IMR-90 (cell line): ENCODE measurements around the gene ST6GALNAC4. TPM values are rescaled to one million over a fixed set of nuclear protein-coding genes. Genes with fewer than 3 reads are reported as not detected.

ENCODE experiments used
- ATAC-seq: fragments of 200-7000 bp; cut with Tn5 transposase; 2 replicates; pipeline ENCODE4 v1.9.1; 2020; ENCODE audit warnings: low read depth, mild to moderate bottlenecking, moderate library complexity
- BruUV-seq: library from RNA; stranded (reverse); fragments of 400-500 nt; replicated peaks from 2 replicates; lab custom pipeline; 2021; lab: Mats Ljungman, UMichigan
- CTCF ChIA-PET: fragments of 300-600 bp; formaldehyde crosslinking; extraction: SDS; loops from one replicate; lab custom pipeline; 2021; ENCODE audit warnings: antibody characterized with exemption; lab: Yijun Ruan, JAX
- POLR2A ChIA-PET: fragments of 300-600 bp; sonication (Branson Sonifier 250); formaldehyde crosslinking; loops from one replicate; lab custom pipeline; 2022; ENCODE audit warnings: antibody characterized with exemption; ENCODE audit not compliant: unreplicated experiment; lab: Charles Lee
- DNase-seq: peaks from one replicate; pipeline ENCODE4 v3.0.0; 2013
- H2AFZ ChIP-seq: replicated peaks from 2 replicates; pipeline ENCODE3; 2013; ENCODE audit warnings: low read length, mild to moderate bottlenecking; ENCODE audit not compliant: poor library complexity
- H2AK5ac ChIP-seq: 2 replicates; pipeline ENCODE4 v1.6.1; 2013; ENCODE audit warnings: low read depth, low read length, inconsistent platforms
- H2AK9ac ChIP-seq: replicated peaks from 2 replicates; pipeline ENCODE3; 2013; ENCODE audit warnings: mild to moderate bottlenecking, low read depth, low read length, moderate library complexity; ENCODE audit not compliant: poor library complexity
- H2BK120ac ChIP-seq: 2 replicates; pipeline ENCODE4 v1.6.1; 2013; ENCODE audit warnings: low read depth, low read length, inconsistent platforms
- H2BK15ac ChIP-seq: 3 replicates; pipeline ENCODE4 v1.6.1; 2013; ENCODE audit warnings: low read depth, low read length, inconsistent platforms
- H2BK20ac ChIP-seq: 2 replicates; pipeline ENCODE4 v1.6.1; 2013; ENCODE audit warnings: low read depth, mild to moderate bottlenecking, inconsistent platforms, low read length, moderate library complexity
- H2BK5ac ChIP-seq: 2 replicates; pipeline ENCODE4 v1.6.1; 2013; ENCODE audit warnings: mild to moderate bottlenecking, low read depth, low read length, inconsistent platforms; ENCODE audit not compliant: poor library complexity, severe bottlenecking
- H3K14ac ChIP-seq: replicated peaks from 2 replicates; pipeline ENCODE4 v1.6.1; 2013; ENCODE audit warnings: low read depth, low read length, inconsistent platforms
- H3K18ac ChIP-seq: 2 replicates; pipeline ENCODE4 v1.6.1; 2013; ENCODE audit warnings: low read depth, low read length, control low read depth
- H3K23ac ChIP-seq: 2 replicates; pipeline ENCODE4 v1.6.1; 2013; ENCODE audit warnings: low read depth, low read length, inconsistent platforms
- H3K27ac ChIP-seq: 2 replicates; pipeline ENCODE4 v1.5.1; 2013; ENCODE audit warnings: mild to moderate bottlenecking, control low read depth, low read length; ENCODE audit not compliant: insufficient read depth
- H3K27me3 ChIP-seq: 2 replicates; pipeline ENCODE4 v1.6.1; 2013; ENCODE audit warnings: low read length; ENCODE audit not compliant: control insufficient read depth, insufficient read depth
- H3K36me3 ChIP-seq: 2 replicates; pipeline ENCODE4 v1.6.1; 2013; ENCODE audit warnings: low read length, mixed read lengths; ENCODE audit not compliant: control insufficient read depth, insufficient read depth
- H3K4ac ChIP-seq: 2 replicates; pipeline ENCODE4 v1.6.1; 2013; ENCODE audit warnings: low read depth, low read length, inconsistent platforms
- H3K4me1 ChIP-seq: 2 replicates; pipeline ENCODE4 v1.6.1; 2013; ENCODE audit warnings: low read length, mixed read lengths; ENCODE audit not compliant: control insufficient read depth, insufficient read depth
- H3K4me2 ChIP-seq: 2 replicates; pipeline ENCODE4 v1.6.1; 2013; ENCODE audit warnings: low read depth, mild to moderate bottlenecking, control low read depth, low read length, moderate library complexity
- H3K4me3 ChIP-seq: 2 replicates; pipeline ENCODE4 v1.5.1; 2013; ENCODE audit warnings: low read depth, mild to moderate bottlenecking, control low read depth, low read length, moderate library complexity; ENCODE audit not compliant: insufficient read depth
- H3K56ac ChIP-seq: 2 replicates; pipeline ENCODE4 v1.6.1; 2013; ENCODE audit warnings: low read length, inconsistent platforms; ENCODE audit not compliant: insufficient read depth; ENCODE audit errors: extremely low read depth
- H3K79me1 ChIP-seq, 2 experiments: 2 replicates each; pipeline ENCODE4 v1.6.1; 2013; ENCODE audit warnings: low read length in 2 of 2, inconsistent platforms in 1 of 2, low read depth in 1 of 2
- H3K9ac ChIP-seq: 2 replicates; pipeline ENCODE4 v1.6.1; 2013; ENCODE audit warnings: low read depth, low read length, control low read depth
- H3K9me1 ChIP-seq: 2 replicates; pipeline ENCODE4 v1.6.1; 2013; ENCODE audit warnings: low read length, inconsistent platforms; ENCODE audit not compliant: insufficient read depth
- H3K9me3 ChIP-seq: 2 replicates; pipeline ENCODE4 v1.6.1; 2013; ENCODE audit warnings: low read length; ENCODE audit not compliant: control insufficient read depth, insufficient read depth
- H4K20me1 ChIP-seq: 2 replicates; pipeline ENCODE4 v1.6.1; 2013; ENCODE audit warnings: low read length, inconsistent platforms; ENCODE audit not compliant: insufficient read depth
- H4K5ac ChIP-seq: 2 replicates; pipeline ENCODE4 v1.6.1; 2013; ENCODE audit warnings: mild to moderate bottlenecking, low read depth, low read length, control low read depth
- H4K8ac ChIP-seq, 2 experiments: 2 replicates each; pipeline ENCODE4 v1.6.1; 2013; ENCODE audit warnings: low read depth in 2 of 2, low read length in 2 of 2, control low read depth in 1 of 2, inconsistent platforms in 1 of 2
- H4K91ac ChIP-seq: 2 replicates; pipeline ENCODE4 v1.6.1; 2013; ENCODE audit warnings: low read depth, low read length, inconsistent platforms; ENCODE audit not compliant: insufficient read depth
- BHLHE40 ChIP-seq: fragments of 150-350 bp; IDR thresholded peaks from 2 replicates; pipeline ENCODE4 v1.6.1; 2016; ENCODE audit warnings: mild to moderate bottlenecking, low read depth, low read length
- CEBPB ChIP-seq: IDR thresholded peaks from 2 replicates; pipeline ENCODE4 v1.6.1; 2012; ENCODE audit warnings: low read depth, low read length, improper control_type of control experiment
- CHD1 ChIP-seq: IDR thresholded peaks from 2 replicates; pipeline ENCODE4 v1.6.1; 2012; ENCODE audit warnings: low read depth, low read length, improper control_type of control experiment
- FOS ChIP-seq: fragments of 150-350 bp; IDR thresholded peaks from 2 replicates; pipeline ENCODE4 v1.6.1; 2016; ENCODE audit warnings: low read depth, low read length
- MAFK ChIP-seq: IDR thresholded peaks from 2 replicates; pipeline ENCODE4 v1.6.1; 2012; ENCODE audit warnings: low read depth, low read length, improper control_type of control experiment
- MXI1 ChIP-seq: IDR thresholded peaks from 2 replicates; pipeline ENCODE4 v1.6.1; 2012; ENCODE audit warnings: low read depth, mild to moderate bottlenecking, low read length, moderate library complexity, borderline replicate concordance
- NFE2L2 ChIP-seq: fragments of 150-350 bp; IDR thresholded peaks from 2 replicates; pipeline ENCODE4 v1.6.1; 2016; ENCODE audit warnings: low read depth, mild to moderate bottlenecking, low read length
- POLR2A ChIP-seq: IDR thresholded peaks from 2 replicates; pipeline ENCODE4 v1.6.1; 2012; ENCODE audit warnings: mild to moderate bottlenecking, low read depth, low read length
- RAD21 ChIP-seq: IDR thresholded peaks from 2 replicates; pipeline ENCODE4 v1.6.1; 2012; ENCODE audit warnings: low read length, improper control_type of control experiment
- RCOR1 ChIP-seq: IDR thresholded peaks from 2 replicates; pipeline ENCODE4 v1.6.1; 2012; ENCODE audit warnings: mild to moderate bottlenecking, low read length, improper control_type of control experiment; ENCODE audit not compliant: insufficient replicate concordance
- WGBS, 2 experiments: methylation state at CpG; one replicate each; pipeline versions ENCODE4 v1.1.5 to v1.1.7; 2013; ENCODE audit warnings: missing lambda C conversion rate in 2 of 2; ENCODE audit not compliant: insufficient read length in 1 of 2; ENCODE audit errors: extremely low coverage in 2 of 2; 5-methylcytosine and 5-hydroxymethylcytosine counted together
- dilution Hi-C: fragments of 300-500 bp; cut with HindIII; formaldehyde crosslinking; loops from one replicate; pipeline ENCODE4 v1.14.3; 2018; ENCODE audit warnings: low sequenced_read_pairs; ENCODE audit not compliant: unreplicated experiment
- in situ Hi-C: fragments of 300-500 bp; cut with MboI; formaldehyde crosslinking; loops from 3 replicates; pipeline ENCODE4 v1.14.3; 2019; ENCODE audit warnings: low sequenced_read_pairs, inconsistent platforms, mixed read lengths
- intact Hi-C: fragments of 100-400 bp; cut with micrococcal nuclease; formaldehyde crosslinking; loops from 2 replicates; pipeline ENCODE4 v1.10.0; 2022
- polyA plus RNA-seq, 3 experiments: library from polyadenylated mRNA; depleted of rRNA; stranded (reverse); fragments of >200 nt; gene quantifications; 2 replicates each; pipeline ENCODE4 v1.2.3, GENCODE V29; 2012; ENCODE audit warnings: low replicate concordance in 1 of 3
- total RNA-seq: library from RNA; depleted of rRNA; stranded (reverse); fragments of >200 nt; gene quantifications from 2 replicates; pipeline ENCODE4 v1.2.3, GENCODE V29; 2012
- TF ChIP-seq, protein P1 (sequence below): conservative IDR thresholded peaks from 2 replicates; pipeline ENCODE4 v1.5.1; 2012; ENCODE audit warnings: mild to moderate bottlenecking, low read depth, low read length, improper control_type of control experiment
- TF ChIP-seq, protein P2 (sequence below): fragments of 150-350 bp; IDR thresholded peaks from 2 replicates; pipeline ENCODE4 v1.6.1; 2017; ENCODE audit warnings: mild to moderate bottlenecking, antibody characterized with exemption, low read length, low read depth

Gene ST6GALNAC4
- total and polyA plus RNA-seq, 2 of the 4 experiments (the other 2 are of a cell fraction), result 12.5 to 32.9 TPM

DNA sequence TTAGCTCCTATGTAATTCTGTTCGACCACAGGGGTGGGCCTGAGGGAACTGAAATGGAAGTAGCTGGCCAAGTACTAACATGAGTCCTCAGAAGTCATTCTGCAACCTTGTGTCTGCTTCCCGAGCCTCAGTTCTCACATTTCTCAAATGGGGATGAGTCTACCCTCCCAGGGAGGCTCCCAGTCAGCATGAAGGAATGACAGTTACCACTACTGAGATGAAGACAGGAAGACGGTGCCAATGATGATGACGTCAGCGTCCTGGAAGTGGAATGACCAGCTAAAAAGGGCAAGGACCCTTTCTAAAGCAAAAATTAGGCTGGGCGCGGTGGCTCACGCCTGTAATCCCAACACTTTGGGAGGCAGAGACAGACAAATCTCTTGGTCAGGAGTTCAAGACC, 6.9 kb upstream of the ST6GALNAC4 start:
- ATAC-seq, result peak; percentile 56
- Histone ChIP-seq H4K91ac (peak overlapping the region; percentile 76), H3K56ac (no peak overlapping the region), H3K27me3 (no peaks in the 10 kb centered on the region), H3K9me3 (no peaks in the 10 kb centered on the region), H2BK5ac (peak overlapping the region; percentile 86), H3K18ac (peak overlapping the region; percentile 6; the same call in 1 of the 2 replicates), H3K79me1 (no peaks in the 10 kb centered on the region), H3K23ac (peak overlapping the region; percentile 29; the same call in 1 of the 2 replicates), H3K36me3 (no peaks in the 10 kb centered on the region), H2BK15ac (peak overlapping the region; percentile 92; the same call in 2 of the 3 replicates), H2AFZ (peak overlapping the region; percentile 86), H3K4me1 (peaks cover 10% of the 10 kb centered on the region), H2BK120ac (peak overlapping the region; percentile 81), H4K20me1 (peaks cover 6% of the 10 kb centered on the region), H4K5ac (no peak overlapping the region; the same call in 1 of the 2 replicates), H3K14ac (peak overlapping the region; percentile 80), H3K4ac (peak overlapping the region; percentile 88), H3K27ac (peak overlapping the region; percentile 62), H3K9me1 (peaks cover 11% of the 10 kb centered on the region), H2AK5ac (peak overlapping the region; percentile 93), H4K8ac (peak overlapping the region; percentile 34 to 79), H3K4me2 (no peak overlapping the region; the same call in 1 of the 2 replicates), H2AK9ac (peak overlapping the region; percentile 88), H3K9ac (no peak overlapping the region), H3K4me3 (no peak overlapping the region), H2BK20ac (peak overlapping the region; percentile 85)
- 50% methylated on average over 2 of the region's 8 CpGs; no CpG with 5 or more reads in 1 of the 2 experiments for WGBS, 2 experiments
- POLR2A ChIA-PET, result no interaction called here
- in situ Hi-C loops (loop anchor here (5.0 kb wide), 1 partner anchor 336 kb away; no protein-coding TSS in a partner anchor), intact Hi-C loops (loop anchor here (10.0 kb wide), 2 partner anchors 419 to 719 kb away; no protein-coding TSS in a partner anchor), dilution Hi-C loops (no loop called here)
- no TSS peak for BruUV-seq
- 0 out of 2 replicates have a peak, but pooled peaks have one; percentile 85 for TF ChIP-seq CHD1
- TF ChIP-seq, protein P1, sequence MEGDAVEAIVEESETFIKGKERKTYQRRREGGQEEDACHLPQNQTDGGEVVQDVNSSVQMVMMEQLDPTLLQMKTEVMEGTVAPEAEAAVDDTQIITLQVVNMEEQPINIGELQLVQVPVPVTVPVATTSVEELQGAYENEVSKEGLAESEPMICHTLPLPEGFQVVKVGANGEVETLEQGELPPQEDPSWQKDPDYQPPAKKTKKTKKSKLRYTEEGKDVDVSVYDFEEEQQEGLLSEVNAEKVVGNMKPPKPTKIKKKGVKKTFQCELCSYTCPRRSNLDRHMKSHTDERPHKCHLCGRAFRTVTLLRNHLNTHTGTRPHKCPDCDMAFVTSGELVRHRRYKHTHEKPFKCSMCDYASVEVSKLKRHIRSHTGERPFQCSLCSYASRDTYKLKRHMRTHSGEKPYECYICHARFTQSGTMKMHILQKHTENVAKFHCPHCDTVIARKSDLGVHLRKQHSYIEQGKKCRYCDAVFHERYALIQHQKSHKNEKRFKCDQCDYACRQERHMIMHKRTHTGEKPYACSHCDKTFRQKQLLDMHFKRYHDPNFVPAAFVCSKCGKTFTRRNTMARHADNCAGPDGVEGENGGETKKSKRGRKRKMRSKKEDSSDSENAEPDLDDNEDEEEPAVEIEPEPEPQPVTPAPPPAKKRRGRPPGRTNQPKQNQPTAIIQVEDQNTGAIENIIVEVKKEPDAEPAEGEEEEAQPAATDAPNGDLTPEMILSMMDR, result no peak
- peak; percentile 13; the same call in 1 of the 2 replicates for TF ChIP-seq RAD21
- TF ChIP-seq FOS, result peak; percentile 81
- peak; percentile 89 for TF ChIP-seq MAFK
- peak; percentile 65 for TF ChIP-seq RCOR1
- TF ChIP-seq NFE2L2, result peak; percentile 56
- TF ChIP-seq CEBPB, result peak; percentile 64; the same call in 1 of the 2 replicates
- TF ChIP-seq, protein P2, sequence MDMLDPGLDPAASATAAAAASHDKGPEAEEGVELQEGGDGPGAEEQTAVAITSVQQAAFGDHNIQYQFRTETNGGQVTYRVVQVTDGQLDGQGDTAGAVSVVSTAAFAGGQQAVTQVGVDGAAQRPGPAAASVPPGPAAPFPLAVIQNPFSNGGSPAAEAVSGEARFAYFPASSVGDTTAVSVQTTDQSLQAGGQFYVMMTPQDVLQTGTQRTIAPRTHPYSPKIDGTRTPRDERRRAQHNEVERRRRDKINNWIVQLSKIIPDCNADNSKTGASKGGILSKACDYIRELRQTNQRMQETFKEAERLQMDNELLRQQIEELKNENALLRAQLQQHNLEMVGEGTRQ, result no peak
- peak; percentile 47; the same call in 1 of the 2 replicates for TF ChIP-seq BHLHE40
- no peak for TF ChIP-seq POLR2A
- 0 out of 2 replicates have a peak, but pooled peaks have one; percentile 38 for TF ChIP-seq MXI1
- CTCF ChIA-PET, result interaction anchor here (0.8 kb wide), 1 partner anchor 189 kb away, joined by 3 read pairs; the partner anchor contains the start of gene TOR2A
- peak; percentile 99 for DNase-seq
